Measurements from ENCODE around the gene G6PD.

DNA sequence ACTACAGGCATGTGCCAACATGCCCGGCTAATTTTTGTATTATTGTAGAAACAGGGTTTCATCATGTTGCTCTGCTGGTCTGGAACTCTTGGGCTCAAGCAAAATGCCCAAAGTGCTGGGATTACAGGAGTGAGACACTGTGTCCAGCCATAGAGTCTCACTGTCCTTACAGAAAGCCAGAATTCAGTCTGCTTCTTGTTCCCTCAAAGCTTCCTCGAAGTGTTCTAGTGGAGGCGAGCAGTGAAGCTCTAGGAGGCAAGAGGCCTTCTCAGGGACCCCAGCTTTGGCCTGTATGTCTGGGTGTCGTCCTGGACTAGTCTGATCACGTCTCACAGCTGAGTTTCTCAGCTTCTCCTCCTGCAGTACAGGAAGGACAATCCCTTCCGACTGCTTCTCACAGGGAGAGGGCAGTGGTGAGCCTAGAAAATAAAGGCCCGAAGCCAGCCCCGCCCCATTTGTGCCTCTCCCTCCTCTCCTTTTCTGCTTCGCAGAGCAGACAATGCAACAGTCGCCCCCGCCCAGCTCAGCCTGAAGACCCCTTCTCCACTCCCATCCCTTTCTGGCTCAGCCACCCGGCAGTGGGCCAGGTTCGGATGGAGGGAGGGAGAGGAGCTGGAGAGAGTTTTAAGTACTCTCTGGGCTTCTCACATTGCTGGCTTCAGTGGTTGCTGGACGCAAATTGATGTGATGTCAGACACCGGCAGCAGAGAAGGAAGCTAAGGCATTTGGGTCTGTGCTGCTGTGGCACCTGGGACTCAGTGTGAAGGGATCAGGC lies 19.6 kb downstream of the G6PD start:
- TF ChIP-seq TAF1 (IDR thresholded peaks at IDR 0.05; ENCODE audit: borderline replicate concordance, low read depth, low read length) = peak; percentile 50; the same call in 1 of the 2 replicates
- TF ChIP-seq EZH2 (IDR thresholded peaks at IDR 0.05; ENCODE audit: borderline replicate concordance, control insufficient read depth, low read depth, low read length) = no peak
- TF ChIP-seq CREB1 (IDR thresholded peaks at IDR 0.05; ENCODE audit: low read depth) = no peak
- TF ChIP-seq NKRF (conservative IDR thresholded peaks at IDR 0.05) = no peak
- TF ChIP-seq, protein P1, sequence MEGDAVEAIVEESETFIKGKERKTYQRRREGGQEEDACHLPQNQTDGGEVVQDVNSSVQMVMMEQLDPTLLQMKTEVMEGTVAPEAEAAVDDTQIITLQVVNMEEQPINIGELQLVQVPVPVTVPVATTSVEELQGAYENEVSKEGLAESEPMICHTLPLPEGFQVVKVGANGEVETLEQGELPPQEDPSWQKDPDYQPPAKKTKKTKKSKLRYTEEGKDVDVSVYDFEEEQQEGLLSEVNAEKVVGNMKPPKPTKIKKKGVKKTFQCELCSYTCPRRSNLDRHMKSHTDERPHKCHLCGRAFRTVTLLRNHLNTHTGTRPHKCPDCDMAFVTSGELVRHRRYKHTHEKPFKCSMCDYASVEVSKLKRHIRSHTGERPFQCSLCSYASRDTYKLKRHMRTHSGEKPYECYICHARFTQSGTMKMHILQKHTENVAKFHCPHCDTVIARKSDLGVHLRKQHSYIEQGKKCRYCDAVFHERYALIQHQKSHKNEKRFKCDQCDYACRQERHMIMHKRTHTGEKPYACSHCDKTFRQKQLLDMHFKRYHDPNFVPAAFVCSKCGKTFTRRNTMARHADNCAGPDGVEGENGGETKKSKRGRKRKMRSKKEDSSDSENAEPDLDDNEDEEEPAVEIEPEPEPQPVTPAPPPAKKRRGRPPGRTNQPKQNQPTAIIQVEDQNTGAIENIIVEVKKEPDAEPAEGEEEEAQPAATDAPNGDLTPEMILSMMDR (IDR thresholded peaks at IDR 0.05 in 2 of 3, conservative IDR thresholded peaks at IDR 0.05 in 1 of 3; ENCODE audit: control insufficient read depth in 2 of 3, extremely low read depth in 1 of 3, insufficient read depth in 1 of 3, low read depth in 3 of 3, low read length in 3 of 3) = peak; percentile 52 to 57 (median 55)
- TF ChIP-seq HDAC2 (IDR thresholded peaks at IDR 0.05) = no peak
